Activated T-helper 2 cell treated with anti-CD3 and anti-CD28 coated beads, Interferon-gamma antibody, Interleukin-2, Interleukin-4, amounts not matched to agents 10 μg/mL and 5 μg/mL and 100 μg/mL, durations not matched to agents 14 hours and 24 hours and 36 hours (primary cell): ENCODE measurements around the gene MCHR1. TPM values are rescaled to one million over a fixed set of nuclear protein-coding genes. Genes with fewer than 3 reads are reported as not detected.
"Not testable (repeated sequence)": the region's sequence is repeated elsewhere in the genome, so short reads cannot be mapped to it uniquely, and the experiment has no call there.

Experiments
- DNase-seq: peaks from one replicate; pipeline ENCODE4 v3.0.0; 2021; ENCODE audit warnings: low spot score
- H3K27ac Mint-ChIP-seq: one replicate; pipeline ENCODE4 v1.8.0; 2021; ENCODE audit warnings: mixed read lengths
- H3K27me3 Mint-ChIP-seq: one replicate; pipeline ENCODE4 v1.8.0; 2021; ENCODE audit warnings: low read depth, mixed read lengths
- H3K36me3 Mint-ChIP-seq: one replicate; pipeline ENCODE4 v1.8.0; 2021; ENCODE audit warnings: low read depth, mixed read lengths
- H3K4me1 Mint-ChIP-seq: one replicate; pipeline ENCODE4 v1.8.0; 2021; ENCODE audit warnings: low read depth, mixed read lengths
- H3K4me3 Mint-ChIP-seq: one replicate; pipeline ENCODE4 v1.8.0; 2021; ENCODE audit warnings: low read depth, mild to moderate bottlenecking, moderate library complexity, mixed read lengths
- H3K9me3 Mint-ChIP-seq: one replicate; pipeline ENCODE4 v1.8.0; 2021; ENCODE audit warnings: mixed read lengths
- intact Hi-C: fragments of 100-400 bp; cut with micrococcal nuclease; formaldehyde crosslinking; loops from one replicate; pipeline ENCODE4 v1.15.1; 2023
- total RNA-seq: library from RNA; stranded (reverse); gene quantifications from 2 replicates; pipeline ENCODE4 v1.2.3, GENCODE V29; 2022

Gene MCHR1
- total RNA-seq, 1 donor from 2014 or later: not detected

DNA sequence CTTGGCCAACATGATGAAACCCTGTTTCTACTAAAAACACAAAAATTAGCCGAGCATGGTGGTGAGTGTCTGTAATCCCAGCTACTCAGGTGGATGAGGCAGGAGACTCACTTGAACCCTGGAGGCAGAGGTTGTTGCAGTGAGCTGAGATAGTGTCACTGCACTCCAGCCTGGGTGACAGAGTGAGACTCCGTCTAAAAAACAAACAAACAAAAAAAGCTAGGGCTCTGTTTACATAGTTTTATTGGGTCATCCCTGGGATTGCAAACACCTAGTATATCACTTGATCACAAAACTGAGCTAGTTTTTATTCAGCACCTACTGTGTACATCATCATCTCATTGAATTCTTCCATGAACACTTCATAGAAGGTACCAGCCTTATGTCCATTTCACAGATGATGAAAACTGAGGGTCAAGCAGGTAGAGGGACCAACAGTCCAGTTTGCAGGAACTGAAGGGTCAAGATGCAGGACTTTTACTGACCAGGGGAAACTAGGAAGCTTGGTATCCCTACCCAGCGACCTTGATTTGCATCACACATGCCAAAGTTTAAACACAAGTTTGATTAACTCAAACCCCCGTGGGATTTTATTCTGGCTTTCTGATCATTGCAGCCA, 33.6 kb upstream of the MCHR1 start:
- Mint-ChIP-seq H3K4me1 (peaks cover 6% of the 10 kb centered on the region), H3K27me3 (no peaks in the 10 kb centered on the region), H3K9me3 (no peaks in the 10 kb centered on the region), H3K36me3 (no peaks in the 10 kb centered on the region), H3K27ac (no peak overlapping the region), H3K4me3 (no peak overlapping the region)
- intact Hi-C loops: loop anchor here (1.0 to 2.0 kb wide), 2 partner anchors 120 to 209 kb away; no protein-coding TSS in a partner anchor
- DNase-seq: no peak

DNA sequence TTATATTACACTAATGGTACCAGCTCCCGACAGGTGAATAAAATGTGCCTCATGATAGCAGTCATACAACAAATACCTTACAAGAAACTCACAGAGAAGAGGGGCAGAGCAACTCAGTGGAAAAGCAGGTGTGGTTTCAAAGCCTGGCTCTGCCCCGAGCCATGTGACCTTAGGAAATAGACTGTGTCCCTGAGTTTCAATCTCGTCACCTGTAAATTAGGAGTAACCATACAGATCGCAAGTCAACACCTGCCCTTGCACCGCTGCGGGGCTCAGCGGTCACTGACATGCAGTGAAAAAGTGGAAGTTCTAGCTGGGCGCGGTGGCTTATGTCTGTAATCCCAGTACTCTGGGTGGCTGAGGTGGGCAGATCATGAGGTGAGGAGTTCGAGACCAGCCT, 30.9 kb upstream of the MCHR1 start:
- peaks cover 20% of the 10 kb centered on the region for H3K4me1 Mint-ChIP-seq
- DNase-seq: no peak
- no peak overlapping the region for H3K27ac Mint-ChIP-seq
- no peak overlapping the region for H3K4me3 Mint-ChIP-seq
- H3K36me3 Mint-ChIP-seq: no peaks in the 10 kb centered on the region
- intact Hi-C loops: no loop called here
- no peaks in the 10 kb centered on the region for H3K9me3 Mint-ChIP-seq
- H3K27me3 Mint-ChIP-seq: no peaks in the 10 kb centered on the region

DNA sequence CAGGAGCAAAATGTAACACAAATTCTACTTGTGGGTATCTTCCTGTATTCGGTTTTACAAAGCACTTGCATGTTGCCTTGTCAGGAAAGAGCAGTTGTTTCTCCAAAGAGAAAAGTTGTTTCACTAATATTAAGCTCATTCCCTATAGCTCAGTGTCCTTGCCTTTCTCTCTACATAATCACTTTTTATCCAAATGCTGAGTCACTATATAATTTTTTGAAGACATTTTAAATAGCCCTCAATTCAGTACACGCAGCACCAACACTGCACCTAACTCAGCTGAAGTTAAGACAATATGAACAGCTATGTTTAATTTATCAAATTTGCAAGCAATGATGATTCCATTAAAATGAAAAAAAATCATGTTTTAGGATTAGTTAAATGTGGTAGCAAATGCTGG, 28.2 kb upstream of the MCHR1 start:
- peaks cover 19% of the 10 kb centered on the region for H3K4me1 Mint-ChIP-seq
- no peak for DNase-seq
- no peak overlapping the region for H3K27ac Mint-ChIP-seq
- no peaks in the 10 kb centered on the region for H3K27me3 Mint-ChIP-seq
- intact Hi-C loops: no loop called here
- H3K9me3 Mint-ChIP-seq: no peaks in the 10 kb centered on the region
- H3K4me3 Mint-ChIP-seq: no peak overlapping the region
- H3K36me3 Mint-ChIP-seq: no peaks in the 10 kb centered on the region

DNA sequence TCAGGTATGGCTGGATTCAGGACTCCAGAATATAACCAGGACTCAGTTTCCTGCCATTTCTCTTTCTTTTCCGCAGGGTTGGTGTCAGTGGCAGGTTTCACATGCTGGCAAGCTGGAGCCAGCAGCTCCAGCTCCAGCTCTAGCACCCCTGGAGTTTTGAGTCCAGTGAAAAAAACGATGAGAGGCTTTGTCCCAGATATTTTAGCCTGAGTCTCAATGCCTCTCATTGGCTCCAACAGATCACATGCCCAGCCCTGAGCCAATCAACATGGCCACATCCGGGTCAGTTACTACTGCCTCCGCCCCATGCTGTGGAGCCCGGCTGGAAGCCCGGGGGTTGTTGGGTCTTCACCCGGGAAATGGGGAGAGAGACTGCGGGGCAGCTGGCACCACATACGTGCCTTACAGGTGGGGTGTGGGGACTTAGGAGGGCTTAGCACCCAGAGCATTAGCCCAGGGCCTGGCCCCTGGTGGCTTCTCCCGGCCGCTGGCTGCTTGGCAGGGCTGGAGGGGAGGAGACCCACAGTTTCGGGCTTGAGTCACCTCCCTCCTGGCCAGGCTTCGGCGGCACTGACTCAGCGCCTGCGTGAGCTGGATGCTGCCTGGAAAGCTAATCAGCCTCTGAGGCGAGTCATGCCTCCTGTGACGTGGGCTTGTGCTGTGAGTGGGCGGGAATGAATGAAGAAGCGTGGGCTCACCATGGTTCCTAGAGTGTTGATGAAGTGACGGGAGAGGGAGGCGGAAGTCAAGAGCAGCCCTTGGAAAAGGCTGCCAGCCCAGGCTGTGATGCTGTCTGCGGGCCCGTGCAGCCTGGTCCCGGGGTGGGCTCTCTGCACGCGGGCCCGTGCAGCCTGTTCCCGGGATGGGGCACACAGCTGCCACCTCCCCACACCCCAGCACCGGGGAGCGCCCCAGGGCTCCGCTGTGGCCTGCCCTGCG, 27.5 kb upstream of the MCHR1 start:
- Mint-ChIP-seq H3K9me3 (no peaks in the 10 kb centered on the region), H3K4me3 (peak overlapping the region; percentile 65), H3K27me3 (no peaks in the 10 kb centered on the region), H3K27ac (peak overlapping the region; percentile 87), H3K4me1 (peaks cover 16% of the 10 kb centered on the region), H3K36me3 (no peaks in the 10 kb centered on the region)
- intact Hi-C loops: loop anchor here (1.0 to 2.0 kb wide), 2 partner anchors 17 to 31 kb away; no protein-coding TSS in a partner anchor
- DNase-seq: peak; percentile 70

DNA sequence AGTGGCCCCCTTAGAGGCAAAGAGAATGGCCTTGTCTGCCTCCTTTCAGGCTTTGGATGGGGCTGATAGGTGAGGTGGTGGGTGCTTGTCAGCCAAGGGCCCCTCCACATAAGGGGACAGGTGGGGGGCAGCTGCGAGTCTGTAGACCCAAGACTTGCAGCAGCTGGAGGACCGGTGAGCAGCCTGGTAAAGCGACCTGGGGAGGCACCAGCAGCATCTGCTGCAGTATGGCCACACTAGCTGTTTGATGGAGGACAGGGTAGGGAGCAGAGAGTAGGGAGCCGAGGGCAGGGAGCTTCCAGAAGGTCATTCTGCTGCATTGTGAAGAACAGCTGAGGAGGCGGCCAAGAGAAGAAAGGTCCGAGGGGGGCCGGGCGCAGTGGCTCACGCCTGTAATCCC, 25.9 kb upstream of the MCHR1 start:
- Mint-ChIP-seq H3K4me1 (peaks cover 13% of the 10 kb centered on the region), H3K9me3 (no peaks in the 10 kb centered on the region), H3K36me3 (no peaks in the 10 kb centered on the region), H3K4me3 (no peak overlapping the region), H3K27ac (no peak overlapping the region), H3K27me3 (no peaks in the 10 kb centered on the region)
- intact Hi-C loops: loop anchor here (2.0 kb wide), 1 partner anchor 15 kb away; no protein-coding TSS in a partner anchor
- DNase-seq: no peak

DNA sequence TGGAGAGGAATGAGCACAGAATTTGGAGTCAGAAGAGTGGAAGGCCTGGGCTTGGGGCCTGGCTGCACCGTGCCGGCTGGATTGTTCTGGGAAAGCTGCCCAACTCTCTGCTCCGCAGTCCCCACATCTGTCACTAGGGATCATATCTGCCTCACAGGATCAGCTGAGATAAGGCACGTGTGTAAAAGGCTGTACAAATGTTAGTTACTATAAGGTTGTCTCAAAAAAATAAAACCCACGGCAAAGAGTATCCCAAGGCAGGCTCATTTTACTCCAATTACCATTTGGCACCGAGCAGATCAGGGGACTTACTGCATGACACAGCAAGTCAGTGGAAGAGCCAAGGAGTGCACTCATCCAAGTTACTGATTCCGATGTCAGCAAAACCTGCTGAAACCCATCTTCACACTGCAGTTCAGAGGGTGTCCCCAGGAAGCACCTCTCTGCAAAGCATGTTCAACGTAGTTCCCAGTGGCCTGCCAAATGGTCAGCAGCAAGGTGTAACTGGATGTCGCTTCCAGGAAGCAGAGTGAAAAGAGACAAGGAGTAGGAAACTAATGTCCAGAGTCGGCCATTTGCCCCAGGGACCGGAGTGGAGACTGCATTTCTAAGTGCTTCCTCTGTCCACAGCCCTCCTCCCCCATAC, 24.6 kb upstream of the MCHR1 start:
- peaks cover 13% of the 10 kb centered on the region for H3K4me1 Mint-ChIP-seq
- no peak overlapping the region for H3K27ac Mint-ChIP-seq
- DNase-seq: no peak
- no peaks in the 10 kb centered on the region for H3K27me3 Mint-ChIP-seq
- H3K36me3 Mint-ChIP-seq: no peaks in the 10 kb centered on the region
- intact Hi-C loops: no loop called here
- no peak overlapping the region for H3K4me3 Mint-ChIP-seq
- H3K9me3 Mint-ChIP-seq: no peaks in the 10 kb centered on the region

DNA sequence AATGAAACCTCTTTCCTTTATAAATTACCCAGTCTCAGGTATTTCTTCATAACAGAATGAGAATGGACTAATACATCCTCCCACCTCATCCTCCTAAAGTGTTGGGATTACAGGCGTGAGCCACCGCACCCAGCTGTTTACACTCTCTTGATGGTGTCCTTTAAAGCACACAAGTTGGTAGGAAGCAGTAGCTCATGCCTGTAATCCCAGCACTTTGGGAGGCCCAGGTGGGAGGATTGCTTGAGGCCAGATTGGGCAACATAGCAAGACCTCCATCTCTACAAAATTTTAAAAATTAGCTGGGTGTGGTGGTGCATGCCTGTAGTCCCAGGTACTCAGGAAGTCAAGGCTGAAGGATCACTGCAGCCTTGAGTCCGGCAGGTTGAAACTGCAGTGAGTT, 23.3 kb upstream of the MCHR1 start:
- H3K4me3 Mint-ChIP-seq, H3K36me3 Mint-ChIP-seq, H3K27me3 Mint-ChIP-seq, intact Hi-C loops, DNase-seq, H3K27ac Mint-ChIP-seq, H3K9me3 Mint-ChIP-seq: not testable (repeated sequence)
- peaks cover 12% of the 10 kb centered on the region for H3K4me1 Mint-ChIP-seq

DNA sequence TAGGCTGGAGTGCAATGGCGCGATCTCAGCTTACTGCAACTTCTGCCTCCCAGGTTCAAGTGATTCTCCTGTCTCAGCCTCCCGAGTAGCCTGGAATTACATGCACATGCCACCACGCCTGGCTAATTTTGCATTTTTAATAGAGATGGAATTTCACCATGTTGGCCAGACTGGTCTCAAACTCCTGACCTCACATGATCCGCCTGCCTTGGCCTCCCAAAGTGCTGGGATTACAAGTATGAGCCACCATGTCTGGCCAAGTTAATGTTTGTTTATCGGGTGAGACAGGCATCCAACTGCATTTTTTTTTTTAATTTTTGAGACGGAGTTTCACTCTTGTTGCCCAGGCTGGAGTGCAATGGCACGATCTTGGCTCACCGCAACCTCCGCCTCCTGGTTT, 22.6 kb upstream of the MCHR1 start:
- intact Hi-C loops, H3K9me3 Mint-ChIP-seq, H3K27ac Mint-ChIP-seq, DNase-seq, H3K27me3 Mint-ChIP-seq, H3K36me3 Mint-ChIP-seq, H3K4me3 Mint-ChIP-seq, H3K4me1 Mint-ChIP-seq: not testable (repeated sequence)

DNA sequence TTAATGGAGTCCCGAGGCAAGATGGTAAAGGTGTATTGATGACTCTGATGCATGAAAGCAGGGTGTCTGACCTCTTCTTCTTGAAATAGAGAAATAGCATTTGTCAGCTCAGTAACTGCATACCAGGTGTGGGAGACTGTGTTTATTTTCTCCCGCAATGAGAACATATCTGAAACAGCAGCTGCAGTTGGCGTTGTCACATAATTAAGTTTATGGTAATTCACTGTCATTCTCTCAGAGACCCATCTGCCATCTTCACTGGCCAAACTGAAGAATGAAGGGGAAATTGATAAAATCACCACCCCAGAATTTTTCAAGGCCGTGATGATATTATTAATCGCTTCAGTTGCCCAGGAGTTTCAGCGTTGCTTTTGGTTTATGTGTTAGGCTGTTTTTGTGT, 20.1 kb upstream of the MCHR1 start:
- no peak overlapping the region for H3K27ac Mint-ChIP-seq
- H3K4me3 Mint-ChIP-seq: no peak overlapping the region
- H3K9me3 Mint-ChIP-seq: no peaks in the 10 kb centered on the region
- no peak for DNase-seq
- intact Hi-C loops: no loop called here
- no peaks in the 10 kb centered on the region for H3K4me1 Mint-ChIP-seq
- H3K27me3 Mint-ChIP-seq: no peaks in the 10 kb centered on the region
- no peaks in the 10 kb centered on the region for H3K36me3 Mint-ChIP-seq

DNA sequence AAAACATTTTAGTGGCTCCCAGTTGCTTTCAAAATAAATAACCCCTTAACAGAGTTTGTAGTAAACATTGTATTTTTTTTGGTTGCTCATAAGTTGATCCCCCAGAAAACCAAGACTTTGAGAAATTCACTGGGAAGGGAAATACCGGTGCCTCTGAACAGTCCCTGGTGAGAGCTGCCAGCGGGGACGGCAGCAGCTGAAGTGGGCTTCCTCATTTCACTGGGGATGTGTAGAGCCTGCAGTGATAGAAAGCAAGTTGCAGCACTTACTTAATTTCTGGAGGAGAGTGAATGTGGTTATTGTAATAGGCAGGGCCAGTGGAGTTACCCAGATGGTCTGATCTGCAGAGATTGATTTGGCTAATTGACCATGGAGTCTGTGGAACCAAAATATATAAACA, 18.6 kb upstream of the MCHR1 start:
- no peak for DNase-seq
- intact Hi-C loops: no loop called here
- Mint-ChIP-seq H3K4me1 (no peaks in the 10 kb centered on the region), H3K36me3 (no peaks in the 10 kb centered on the region), H3K9me3 (no peaks in the 10 kb centered on the region), H3K27me3 (no peaks in the 10 kb centered on the region), H3K27ac (no peak overlapping the region), H3K4me3 (no peak overlapping the region)

DNA sequence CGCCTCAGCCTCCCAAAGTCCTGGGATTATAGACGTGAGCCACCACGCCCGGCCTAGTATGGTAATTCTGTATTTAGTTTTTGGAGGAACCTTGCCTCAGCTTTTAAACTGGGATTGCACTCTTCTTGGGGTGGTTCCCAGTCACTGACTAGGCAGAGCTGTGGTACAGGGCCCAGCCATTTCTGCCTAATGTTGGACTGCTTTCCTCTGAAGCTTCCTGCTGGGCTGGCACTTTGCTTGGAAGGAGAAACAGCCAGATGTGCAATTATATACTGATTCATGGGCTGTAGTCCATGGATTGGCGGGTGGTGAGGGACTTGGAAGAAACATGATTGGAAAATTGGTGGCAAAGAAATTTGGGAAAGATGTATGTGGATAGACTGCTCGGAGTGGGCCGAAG, 17.6 kb upstream of the MCHR1 start:
- H3K36me3 Mint-ChIP-seq: no peaks in the 10 kb centered on the region
- no peak overlapping the region for H3K4me3 Mint-ChIP-seq
- H3K27me3 Mint-ChIP-seq: no peaks in the 10 kb centered on the region
- H3K4me1 Mint-ChIP-seq: no peaks in the 10 kb centered on the region
- intact Hi-C loops: no loop called here
- DNase-seq: no peak
- H3K9me3 Mint-ChIP-seq: no peaks in the 10 kb centered on the region
- no peak overlapping the region for H3K27ac Mint-ChIP-seq

DNA sequence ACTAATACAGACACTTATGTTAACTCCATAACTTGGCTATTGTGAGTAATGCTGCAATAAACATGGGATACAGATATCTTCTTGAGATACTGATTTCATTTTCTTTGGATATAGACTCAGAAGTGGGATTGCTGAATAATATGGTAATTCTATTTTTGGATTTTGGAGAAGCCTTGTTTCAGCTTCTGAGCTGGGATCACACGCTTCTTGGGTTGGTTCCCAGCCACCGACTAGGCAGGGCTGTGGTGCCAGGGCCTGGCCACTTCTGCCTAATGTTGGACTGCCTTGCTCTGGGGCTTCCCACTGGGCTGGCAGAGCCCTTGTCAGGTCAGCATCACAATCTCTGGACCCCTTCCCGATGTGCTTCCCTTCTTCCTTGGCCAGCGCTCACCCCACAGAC, 14.0 kb upstream of the MCHR1 start:
- Mint-ChIP-seq H3K27ac (no peak overlapping the region), H3K36me3 (peaks cover 3% of the 10 kb centered on the region), H3K4me3 (no peak overlapping the region), H3K9me3 (peaks cover 6% of the 10 kb centered on the region), H3K27me3 (no peaks in the 10 kb centered on the region), H3K4me1 (peaks cover 18% of the 10 kb centered on the region)
- DNase-seq: no peak
- intact Hi-C loops: no loop called here
